Cardiac fibroblast (primary cell): ENCODE results near the gene TTLL11.

Experiments
- DNase-seq, 2 donors: peaks; one replicate each; pipeline versions ENCODE4 v3.0.0 to v3.0.0-alpha.2; 2010; ENCODE audit warnings: low read depth in 2 of 2
- H3K4me3 ChIP-seq, 2 donors: replicated peaks in 1 of 2; 1 replicate in 1 of 2; 2 replicates in 1 of 2; pipeline ENCODE4 v1.5.1; 2011; ENCODE audit warnings: low read depth in 2 of 2, low read length in 2 of 2, mild to moderate bottlenecking in 2 of 2, moderate library complexity in 1 of 2
- TF ChIP-seq, protein P1 (sequence below): IDR thresholded peaks from one replicate; pipeline ENCODE4 v1.5.1; 2011; ENCODE audit warnings: low read depth, mild to moderate bottlenecking, low read length, inconsistent platforms

The TTLL11 gene

GRCh38 chr9:121852651-121853616 is 240.2 kb downstream of the TTLL11 start:
- H3K4me3 ChIP-seq: no peak overlapping the region
- TF ChIP-seq, protein P1, sequence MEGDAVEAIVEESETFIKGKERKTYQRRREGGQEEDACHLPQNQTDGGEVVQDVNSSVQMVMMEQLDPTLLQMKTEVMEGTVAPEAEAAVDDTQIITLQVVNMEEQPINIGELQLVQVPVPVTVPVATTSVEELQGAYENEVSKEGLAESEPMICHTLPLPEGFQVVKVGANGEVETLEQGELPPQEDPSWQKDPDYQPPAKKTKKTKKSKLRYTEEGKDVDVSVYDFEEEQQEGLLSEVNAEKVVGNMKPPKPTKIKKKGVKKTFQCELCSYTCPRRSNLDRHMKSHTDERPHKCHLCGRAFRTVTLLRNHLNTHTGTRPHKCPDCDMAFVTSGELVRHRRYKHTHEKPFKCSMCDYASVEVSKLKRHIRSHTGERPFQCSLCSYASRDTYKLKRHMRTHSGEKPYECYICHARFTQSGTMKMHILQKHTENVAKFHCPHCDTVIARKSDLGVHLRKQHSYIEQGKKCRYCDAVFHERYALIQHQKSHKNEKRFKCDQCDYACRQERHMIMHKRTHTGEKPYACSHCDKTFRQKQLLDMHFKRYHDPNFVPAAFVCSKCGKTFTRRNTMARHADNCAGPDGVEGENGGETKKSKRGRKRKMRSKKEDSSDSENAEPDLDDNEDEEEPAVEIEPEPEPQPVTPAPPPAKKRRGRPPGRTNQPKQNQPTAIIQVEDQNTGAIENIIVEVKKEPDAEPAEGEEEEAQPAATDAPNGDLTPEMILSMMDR: no peak
- DNase-seq: peak in 1 of 2 donors; percentile 80

GRCh38 chr9:121852241-121852640 is 240.9 kb downstream of the TTLL11 start:
- TF ChIP-seq, protein P1: no peak
- DNase-seq: no peak
- no peak overlapping the region for H3K4me3 ChIP-seq

DNA sequence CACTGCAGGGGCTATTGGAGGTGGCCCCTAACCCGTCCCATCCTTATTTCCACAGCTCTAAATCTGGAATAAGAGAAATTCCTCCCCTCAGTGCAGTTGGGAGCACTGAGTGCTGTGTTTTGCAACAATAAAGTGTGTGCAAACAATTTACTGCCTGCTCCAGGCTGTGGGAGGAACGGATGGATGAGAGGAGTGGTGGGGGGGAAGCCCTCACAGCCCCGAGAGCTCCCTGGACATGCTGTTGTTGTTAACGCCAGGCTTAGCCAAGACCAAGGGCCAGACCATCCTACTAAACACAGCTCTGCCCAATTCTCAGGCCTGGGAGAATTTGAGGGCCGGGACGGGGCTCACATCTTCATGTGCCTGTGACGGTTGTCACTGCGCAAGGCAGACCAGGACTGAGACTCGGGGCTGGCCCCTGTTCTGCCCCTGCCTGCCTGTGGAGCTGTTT is 241.4 kb downstream of the TTLL11 start:
- TF ChIP-seq, protein P1: no peak
- no peak for DNase-seq
- H3K4me3 ChIP-seq: no peak overlapping the region

GRCh38 chr9:121850366-121850765 is 242.7 kb downstream of the TTLL11 start:
- TF ChIP-seq, protein P1: no peak
- no peak for DNase-seq
- no peak overlapping the region for H3K4me3 ChIP-seq

- no peak overlapping the region for H3K4me3 ChIP-seq
- no peak for DNase-seq
- TF ChIP-seq, protein P1: no peak
These were observed 243.6 kb downstream of the TTLL11 start for GRCh38 chr9:121849554-121849953.

DNA sequence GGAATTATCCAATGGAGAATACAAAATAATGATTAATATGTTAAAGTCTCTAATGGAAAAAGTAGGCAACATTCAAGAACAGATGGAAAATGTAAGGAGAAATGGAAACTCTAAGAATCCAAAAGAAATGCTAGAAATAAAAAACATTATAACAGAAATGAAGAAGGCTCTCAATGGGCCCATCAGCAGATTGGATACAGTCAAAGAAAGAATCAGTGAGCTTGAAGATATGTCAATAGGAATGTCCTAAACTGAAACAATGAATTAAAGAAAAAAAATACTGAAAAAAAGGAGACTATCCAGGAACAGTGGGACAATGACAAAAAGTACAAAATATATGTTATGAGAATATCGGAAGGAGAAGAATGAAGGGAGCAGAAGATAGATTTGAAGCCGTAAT is 248.5 kb downstream of the TTLL11 start:
- TF ChIP-seq, protein P1: no peak
- no peak overlapping the region for H3K4me3 ChIP-seq
- no peak for DNase-seq

DNA sequence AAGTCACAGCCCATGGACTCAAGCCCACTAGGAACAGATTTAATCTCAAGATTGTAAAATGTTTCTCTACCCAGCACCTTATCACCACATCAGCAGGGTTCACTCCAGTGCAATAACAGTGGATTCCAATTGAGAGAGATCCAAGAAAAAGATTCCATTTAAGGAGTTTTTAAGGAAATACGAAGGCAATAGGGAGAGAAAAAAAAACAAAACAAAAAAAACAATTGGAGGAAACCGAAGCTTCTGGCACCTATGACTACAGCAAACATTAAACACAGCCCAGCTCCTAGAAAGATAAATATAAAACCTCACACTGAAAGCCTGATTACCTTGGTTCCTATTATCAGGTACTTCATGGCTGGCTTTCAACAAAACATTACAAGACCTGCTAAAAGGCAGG is 249.0 kb downstream of the TTLL11 start:
- H3K4me3 ChIP-seq: no peak overlapping the region
- peak in 1 of 2 donors; percentile 20 for DNase-seq
- TF ChIP-seq, protein P1: no peak
